ENCODE measurements around the gene B4GALT6.

The B4GALT6 gene

GRCh38 chr18:31618801-31619200, 65.6 kb downstream of the B4GALT6 start:
- H3K9ac ChIP-seq (ENCODE audit: low read depth in 1 of 2, low read length in 2 of 2) = no peak overlapping the region
- H3K9me3 ChIP-seq (ENCODE audit: control insufficient read depth in 1 of 2, low read length in 2 of 2) = no peaks in the 10 kb centered on the region
- H3K36me3 ChIP-seq (ENCODE audit: control insufficient read depth in 1 of 2, insufficient read depth in 2 of 2, low read length in 2 of 2) = no peaks in the 10 kb centered on the region

GRCh38 chr18:31617031-31617717, 67.2 kb downstream of the B4GALT6 start:
- no peaks in the 10 kb centered on the region for H3K4me1 ChIP-seq (ENCODE audit: control insufficient read depth in 1 of 2, insufficient read depth in 2 of 2, low read length in 2 of 2)
- H3K9me3 ChIP-seq (ENCODE audit: control insufficient read depth in 1 of 2, low read length in 2 of 2) = no peaks in the 10 kb centered on the region

More at GRCh38 chr18:31618801-31619200, 65.6 kb downstream of the B4GALT6 start:
- Histone ChIP-seq H3K27ac (ENCODE audit: low read depth, low read length) (no peak overlapping the region), H3K4me1 (ENCODE audit: control insufficient read depth in 1 of 2, insufficient read depth in 2 of 2, low read length in 2 of 2) (no peaks in the 10 kb centered on the region), H3K4me3 (ENCODE audit: low read depth in 1 of 2, low read length in 2 of 2) (no peak overlapping the region), H3K27me3 (ENCODE audit: control insufficient read depth in 1 of 2, insufficient read depth in 2 of 2, low read length in 2 of 2) (no peaks in the 10 kb centered on the region)

GRCh38 chr18:31616586-31616985, 67.8 kb downstream of the B4GALT6 start:
- no peak overlapping the region for H3K4me3 ChIP-seq (ENCODE audit: low read depth in 1 of 2, low read length in 2 of 2)
- no peaks in the 10 kb centered on the region for H3K9me3 ChIP-seq (ENCODE audit: control insufficient read depth in 1 of 2, low read length in 2 of 2)
- no peak overlapping the region for H3K9ac ChIP-seq (ENCODE audit: low read depth in 1 of 2, low read length in 2 of 2)
- H3K27me3 ChIP-seq (ENCODE audit: control insufficient read depth in 1 of 2, insufficient read depth in 2 of 2, low read length in 2 of 2) = no peaks in the 10 kb centered on the region
- no peaks in the 10 kb centered on the region for H3K4me1 ChIP-seq (ENCODE audit: control insufficient read depth in 1 of 2, insufficient read depth in 2 of 2, low read length in 2 of 2)
- H3K36me3 ChIP-seq (ENCODE audit: control insufficient read depth in 1 of 2, insufficient read depth in 2 of 2, low read length in 2 of 2) = no peaks in the 10 kb centered on the region
- H3K27ac ChIP-seq (ENCODE audit: low read depth, low read length) = no peak overlapping the region

More at GRCh38 chr18:31617031-31617717, 67.2 kb downstream of the B4GALT6 start:
- no peak overlapping the region for H3K27ac ChIP-seq (ENCODE audit: low read depth, low read length)
- H3K4me3 ChIP-seq (ENCODE audit: low read depth in 1 of 2, low read length in 2 of 2) = no peak overlapping the region
- H3K27me3 ChIP-seq (ENCODE audit: control insufficient read depth in 1 of 2, insufficient read depth in 2 of 2, low read length in 2 of 2) = no peaks in the 10 kb centered on the region
- H3K36me3 ChIP-seq (ENCODE audit: control insufficient read depth in 1 of 2, insufficient read depth in 2 of 2, low read length in 2 of 2) = no peaks in the 10 kb centered on the region
- no peak overlapping the region for H3K9ac ChIP-seq (ENCODE audit: low read depth in 1 of 2, low read length in 2 of 2)

- Histone ChIP-seq H3K27me3 (ENCODE audit: control insufficient read depth in 1 of 2, insufficient read depth in 2 of 2, low read length in 2 of 2) (no peaks in the 10 kb centered on the region), H3K4me3 (ENCODE audit: low read depth in 1 of 2, low read length in 2 of 2) (no peak overlapping the region), H3K36me3 (ENCODE audit: control insufficient read depth in 1 of 2, insufficient read depth in 2 of 2, low read length in 2 of 2) (no peaks in the 10 kb centered on the region), H3K9ac (ENCODE audit: low read depth in 1 of 2, low read length in 2 of 2) (no peak overlapping the region), H3K27ac (ENCODE audit: low read depth, low read length) (no peak overlapping the region), H3K9me3 (ENCODE audit: control insufficient read depth in 1 of 2, low read length in 2 of 2) (no peaks in the 10 kb centered on the region), H3K4me1 (ENCODE audit: control insufficient read depth in 1 of 2, insufficient read depth in 2 of 2, low read length in 2 of 2) (no peaks in the 10 kb centered on the region)
Observed at GRCh38 chr18:31614044-31614443, 70.3 kb downstream of the B4GALT6 start.

- Histone ChIP-seq H3K4me1 (ENCODE audit: control insufficient read depth in 1 of 2, insufficient read depth in 2 of 2, low read length in 2 of 2) (no peaks in the 10 kb centered on the region), H3K27ac (ENCODE audit: low read depth, low read length) (no peak overlapping the region), H3K36me3 (ENCODE audit: control insufficient read depth in 1 of 2, insufficient read depth in 2 of 2, low read length in 2 of 2) (no peaks in the 10 kb centered on the region)
Observed at GRCh38 chr18:31612124-31612523, 72.3 kb downstream of the B4GALT6 start.

GRCh38 chr18:31611511-31611910, 72.9 kb downstream of the B4GALT6 start:
- no peak overlapping the region for H3K4me3 ChIP-seq (ENCODE audit: low read depth in 1 of 2, low read length in 2 of 2)
- no peaks in the 10 kb centered on the region for H3K9me3 ChIP-seq (ENCODE audit: control insufficient read depth in 1 of 2, low read length in 2 of 2)
- H3K4me1 ChIP-seq (ENCODE audit: control insufficient read depth in 1 of 2, insufficient read depth in 2 of 2, low read length in 2 of 2) = no peaks in the 10 kb centered on the region
- no peak overlapping the region for H3K27ac ChIP-seq (ENCODE audit: low read depth, low read length)
- H3K27me3 ChIP-seq (ENCODE audit: control insufficient read depth in 1 of 2, insufficient read depth in 2 of 2, low read length in 2 of 2) = no peaks in the 10 kb centered on the region
- H3K9ac ChIP-seq (ENCODE audit: low read depth in 1 of 2, low read length in 2 of 2) = no peak overlapping the region
- H3K36me3 ChIP-seq (ENCODE audit: control insufficient read depth in 1 of 2, insufficient read depth in 2 of 2, low read length in 2 of 2) = no peaks in the 10 kb centered on the region

More at GRCh38 chr18:31612124-31612523, 72.3 kb downstream of the B4GALT6 start:
- H3K9ac ChIP-seq (ENCODE audit: low read depth in 1 of 2, low read length in 2 of 2) = no peak overlapping the region
- H3K4me3 ChIP-seq (ENCODE audit: low read depth in 1 of 2, low read length in 2 of 2) = no peak overlapping the region
- H3K27me3 ChIP-seq (ENCODE audit: control insufficient read depth in 1 of 2, insufficient read depth in 2 of 2, low read length in 2 of 2) = no peaks in the 10 kb centered on the region
- H3K9me3 ChIP-seq (ENCODE audit: control insufficient read depth in 1 of 2, low read length in 2 of 2) = no peaks in the 10 kb centered on the region

GRCh38 chr18:31610286-31611205, 73.8 kb downstream of the B4GALT6 start:
- Histone ChIP-seq H3K36me3 (ENCODE audit: control insufficient read depth in 1 of 2, insufficient read depth in 2 of 2, low read length in 2 of 2) (no peaks in the 10 kb centered on the region), H3K4me1 (ENCODE audit: control insufficient read depth in 1 of 2, insufficient read depth in 2 of 2, low read length in 2 of 2) (no peaks in the 10 kb centered on the region), H3K9ac (ENCODE audit: low read depth in 1 of 2, low read length in 2 of 2) (no peak overlapping the region), H3K27ac (ENCODE audit: low read depth, low read length) (no peak overlapping the region), H3K9me3 (ENCODE audit: control insufficient read depth in 1 of 2, low read length in 2 of 2) (no peaks in the 10 kb centered on the region), H3K27me3 (ENCODE audit: control insufficient read depth in 1 of 2, insufficient read depth in 2 of 2, low read length in 2 of 2) (no peaks in the 10 kb centered on the region), H3K4me3 (ENCODE audit: low read depth in 1 of 2, low read length in 2 of 2) (no peak overlapping the region)

GRCh38 chr18:31609886-31610285, 74.5 kb downstream of the B4GALT6 start:
- Histone ChIP-seq H3K27ac (ENCODE audit: low read depth, low read length) (no peak overlapping the region), H3K4me3 (ENCODE audit: low read depth in 1 of 2, low read length in 2 of 2) (no peak overlapping the region), H3K27me3 (ENCODE audit: control insufficient read depth in 1 of 2, insufficient read depth in 2 of 2, low read length in 2 of 2) (no peaks in the 10 kb centered on the region), H3K36me3 (ENCODE audit: control insufficient read depth in 1 of 2, insufficient read depth in 2 of 2, low read length in 2 of 2) (no peaks in the 10 kb centered on the region), H3K9me3 (ENCODE audit: control insufficient read depth in 1 of 2, low read length in 2 of 2) (no peaks in the 10 kb centered on the region), H3K9ac (ENCODE audit: low read depth in 1 of 2, low read length in 2 of 2) (no peak overlapping the region), H3K4me1 (ENCODE audit: control insufficient read depth in 1 of 2, insufficient read depth in 2 of 2, low read length in 2 of 2) (no peaks in the 10 kb centered on the region)

GRCh38 chr18:31607384-31607783, 77.0 kb downstream of the B4GALT6 start:
- no peaks in the 10 kb centered on the region for H3K27me3 ChIP-seq (ENCODE audit: control insufficient read depth in 1 of 2, insufficient read depth in 2 of 2, low read length in 2 of 2)
- H3K4me3 ChIP-seq (ENCODE audit: low read depth in 1 of 2, low read length in 2 of 2) = no peak overlapping the region
- H3K9ac ChIP-seq (ENCODE audit: low read depth in 1 of 2, low read length in 2 of 2) = no peak overlapping the region
- H3K36me3 ChIP-seq (ENCODE audit: control insufficient read depth in 1 of 2, insufficient read depth in 2 of 2, low read length in 2 of 2) = no peaks in the 10 kb centered on the region
- H3K27ac ChIP-seq (ENCODE audit: low read depth, low read length) = no peak overlapping the region
- H3K4me1 ChIP-seq (ENCODE audit: control insufficient read depth in 1 of 2, insufficient read depth in 2 of 2, low read length in 2 of 2) = no peaks in the 10 kb centered on the region
- H3K9me3 ChIP-seq (ENCODE audit: control insufficient read depth in 1 of 2, low read length in 2 of 2) = no peaks in the 10 kb centered on the region

GRCh38 chr18:31606265-31606664, 78.1 kb downstream of the B4GALT6 start:
- H3K9me3 ChIP-seq (ENCODE audit: control insufficient read depth in 1 of 2, low read length in 2 of 2) = no peaks in the 10 kb centered on the region
- H3K4me1 ChIP-seq (ENCODE audit: control insufficient read depth in 1 of 2, insufficient read depth in 2 of 2, low read length in 2 of 2) = no peaks in the 10 kb centered on the region
- no peak overlapping the region for H3K27ac ChIP-seq (ENCODE audit: low read depth, low read length)

More at GRCh38 chr18:31606265-31606664, 78.1 kb downstream of the B4GALT6 start:
- no peak overlapping the region for H3K9ac ChIP-seq (ENCODE audit: low read depth in 1 of 2, low read length in 2 of 2)
- H3K4me3 ChIP-seq (ENCODE audit: low read depth in 1 of 2, low read length in 2 of 2) = no peak overlapping the region
- no peaks in the 10 kb centered on the region for H3K27me3 ChIP-seq (ENCODE audit: control insufficient read depth in 1 of 2, insufficient read depth in 2 of 2, low read length in 2 of 2)
- no peaks in the 10 kb centered on the region for H3K36me3 ChIP-seq (ENCODE audit: control insufficient read depth in 1 of 2, insufficient read depth in 2 of 2, low read length in 2 of 2)
